NCI-H1105 (cell line): ENCODE results near the gene MAP3K20.
"Not testable (repeated sequence)": the region's sequence is repeated elsewhere in the genome, so short reads cannot be mapped to it uniquely, and the experiment has no call there.

Experiments
- DNase-seq: peaks from one replicate; lab custom pipeline; 2025; lab: John Stamatoyannopoulos, UW

MAP3K20 gene

DNA sequence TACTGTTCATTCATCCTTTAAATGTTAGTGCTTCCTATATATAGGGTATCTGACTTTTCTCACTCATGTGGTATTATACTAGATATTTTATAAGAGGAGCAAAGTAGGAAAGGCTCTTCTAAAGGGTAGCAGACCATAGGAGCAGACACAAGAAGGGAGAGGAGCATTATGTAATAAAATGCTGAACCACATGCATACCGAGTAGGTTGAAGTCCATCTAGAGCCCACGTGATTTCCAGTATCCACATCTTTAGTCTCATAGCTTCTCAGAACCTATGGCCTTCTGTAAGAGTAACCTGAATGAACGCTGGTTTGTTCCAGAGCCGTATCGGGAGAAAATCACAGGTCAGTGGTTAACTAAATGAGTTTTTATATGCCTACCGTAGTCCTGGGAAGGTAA lies 85.9 kb downstream of the MAP3K20 start:
- DNase-seq, result no peak

- DNase-seq, result not testable (repeated sequence)
Measured at GRCh38 chr2:173163357-173163756, 87.7 kb downstream of the MAP3K20 start.

- DNase-seq, result peak; percentile 17
Measured at GRCh38 chr2:173164396-173164795, 88.8 kb downstream of the MAP3K20 start.

GRCh38 chr2:173165443-173166238 lies 90.0 kb downstream of the MAP3K20 start:
- no peak for DNase-seq

GRCh38 chr2:173171321-173171720 lies 95.7 kb downstream of the MAP3K20 start:
- no peak for DNase-seq

DNA sequence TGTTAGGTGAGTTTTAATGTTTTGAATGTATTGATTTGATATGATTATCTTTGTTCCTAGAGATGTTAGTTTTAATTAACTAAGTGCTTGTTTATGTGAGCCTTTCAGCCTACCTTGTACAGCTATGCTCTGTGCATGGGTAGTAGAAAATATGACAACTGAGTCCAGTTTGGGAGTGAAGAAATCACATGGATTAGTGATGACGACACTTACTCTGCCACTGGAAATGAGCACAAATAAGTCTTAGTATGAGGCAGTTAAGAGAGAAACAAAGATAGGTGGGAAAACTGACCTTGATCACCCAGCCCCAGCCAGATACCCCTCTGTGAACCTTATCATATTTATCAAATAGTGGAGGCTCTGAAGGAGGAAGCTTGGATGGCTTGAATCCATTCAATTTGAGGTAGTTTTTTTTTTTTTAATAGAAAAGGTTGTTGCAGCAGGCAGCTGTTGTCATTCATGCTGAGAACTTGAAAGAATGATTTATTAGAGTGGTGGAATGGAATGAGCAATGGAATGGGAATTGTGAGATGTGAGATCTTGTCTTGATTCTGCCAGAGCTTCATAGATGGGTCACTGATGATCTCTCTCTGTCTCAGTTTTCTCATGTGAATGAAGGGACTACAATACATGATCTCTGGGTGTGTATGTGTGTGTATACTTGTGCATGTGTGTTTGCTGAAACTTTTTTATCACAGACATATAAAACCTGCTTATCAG lies 96.4 kb downstream of the MAP3K20 start:
- no peak for DNase-seq

DNA sequence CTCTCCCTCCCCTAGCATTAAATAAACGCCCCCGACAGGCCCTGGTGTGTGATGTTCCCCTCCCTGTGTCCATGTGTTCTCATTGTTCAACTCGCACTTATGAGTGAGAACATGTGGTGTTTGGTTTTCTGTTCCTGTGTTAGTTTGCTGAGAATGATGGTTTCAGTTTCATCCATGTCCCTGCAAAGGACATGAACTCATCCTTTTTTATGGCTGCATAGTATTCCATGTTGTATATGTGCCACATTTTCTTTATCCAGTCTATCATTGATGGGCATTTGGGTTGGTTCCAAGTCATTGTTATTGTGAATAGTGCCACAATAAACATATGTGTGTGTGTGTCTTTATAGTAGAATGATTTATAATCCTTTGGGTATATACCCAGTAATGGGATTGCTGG lies 98.7 kb downstream of the MAP3K20 start:
- not testable (repeated sequence) for DNase-seq

DNA sequence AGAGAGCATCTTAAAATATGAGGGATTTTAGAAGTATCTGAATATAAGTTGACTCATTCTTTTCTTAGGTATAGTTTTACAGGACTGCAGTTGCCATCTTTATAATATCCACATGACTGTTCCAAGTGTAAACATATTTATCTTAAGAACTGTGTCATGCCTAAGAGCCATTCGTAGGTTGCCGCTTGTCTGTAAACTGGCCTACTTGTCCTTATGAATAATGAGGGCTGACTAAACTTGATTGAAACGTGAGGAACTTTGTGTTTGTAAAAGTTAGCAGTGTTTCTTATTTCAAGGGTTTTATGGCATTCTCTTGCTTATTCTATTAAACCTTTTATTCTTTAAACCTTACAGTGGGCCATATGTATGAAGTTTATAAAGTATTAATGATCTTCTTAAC lies 99.6 kb downstream of the MAP3K20 start:
- DNase-seq, result no peak

DNA sequence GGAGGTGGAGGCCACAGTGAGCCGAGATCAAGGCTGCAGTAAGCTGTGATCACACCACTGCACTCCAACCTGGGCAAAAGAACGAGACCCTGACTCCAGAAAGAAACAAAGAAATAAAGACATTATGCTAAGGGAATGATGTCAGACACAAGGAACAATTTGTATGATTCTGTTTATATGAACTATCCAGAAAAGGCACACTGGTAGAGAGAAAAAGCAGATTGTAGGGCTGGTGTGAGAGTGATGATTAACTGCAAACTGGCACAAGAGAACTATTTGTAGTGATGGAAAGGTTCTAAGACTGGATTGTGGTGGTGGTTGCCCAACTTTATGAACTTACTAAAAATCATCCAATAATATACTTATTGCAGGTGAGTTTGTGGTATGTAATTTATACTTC lies 106.3 kb downstream of the MAP3K20 start:
- DNase-seq, result no peak

GRCh38 chr2:173184031-173185004 lies 108.7 kb downstream of the MAP3K20 start:
- no peak for DNase-seq

GRCh38 chr2:173185437-173185836 lies 109.8 kb downstream of the MAP3K20 start:
- DNase-seq, result no peak

- no peak for DNase-seq
Measured at GRCh38 chr2:173187941-173188788, 112.5 kb downstream of the MAP3K20 start.

DNA sequence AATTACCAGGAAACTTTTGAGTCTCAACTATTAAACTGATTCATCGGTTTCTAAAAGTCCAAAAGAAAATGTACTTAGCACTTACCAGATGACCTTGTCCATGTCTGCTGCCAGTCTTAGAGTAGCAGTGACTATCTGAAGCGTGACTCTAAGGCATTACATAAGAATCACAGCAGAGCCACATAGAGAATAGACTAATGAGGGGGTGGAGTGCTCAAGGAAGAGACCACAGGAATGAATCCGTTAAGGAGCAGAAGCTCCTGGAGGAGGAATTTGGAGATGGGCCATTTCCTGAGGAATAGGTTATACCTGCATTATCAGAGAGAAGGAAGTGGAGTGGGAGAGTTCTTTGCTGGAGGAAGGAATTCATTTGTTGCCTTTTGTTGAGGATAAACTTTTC lies 116.0 kb downstream of the MAP3K20 start:
- no peak for DNase-seq

- no peak for DNase-seq
Measured at GRCh38 chr2:173192071-173192470, 116.4 kb downstream of the MAP3K20 start.

DNA sequence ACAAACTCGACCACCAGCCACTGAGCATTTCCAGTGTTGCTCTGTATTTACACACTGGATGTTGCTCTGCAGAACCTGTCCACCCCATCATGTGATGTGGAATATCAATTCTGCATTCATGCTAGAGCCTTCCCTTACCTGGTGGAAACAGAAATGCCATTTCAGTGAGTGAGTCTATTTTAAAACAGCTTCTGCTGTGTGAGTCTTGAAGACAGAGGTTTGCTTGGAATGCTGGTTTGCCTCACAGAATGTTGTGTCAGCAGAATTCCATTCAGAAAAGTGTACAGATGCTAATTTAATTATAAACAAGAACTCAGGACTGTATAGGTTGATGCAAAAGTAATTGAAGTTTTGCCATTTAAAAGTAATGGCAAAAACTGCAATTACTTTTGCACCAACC lies 118.3 kb downstream of the MAP3K20 start:
- no peak for DNase-seq

- DNase-seq, result no peak
Measured at GRCh38 chr2:173195100-173195499, 119.5 kb downstream of the MAP3K20 start.

GRCh38 chr2:173196080-173196479 lies 120.4 kb downstream of the MAP3K20 start:
- DNase-seq, result no peak

GRCh38 chr2:173196638-173197037 lies 121.0 kb downstream of the MAP3K20 start:
- DNase-seq, result no peak

- DNase-seq, result no peak
Measured at GRCh38 chr2:173198327-173198726, 122.7 kb downstream of the MAP3K20 start.

GRCh38 chr2:173199294-173199693 lies 123.6 kb downstream of the MAP3K20 start:
- DNase-seq, result no peak

GRCh38 chr2:173202570-173202969 lies 126.9 kb downstream of the MAP3K20 start:
- no peak for DNase-seq
